Glutamatergic neuron (in vitro differentiated cells): ENCODE measurements around the gene EEFSEC. TPM values are rescaled to one million over a fixed set of nuclear protein-coding genes. Genes with fewer than 3 reads are reported as not detected.
A peak's percentile ranks its signal among the peaks of the same experiment; 100 is the strongest.

ENCODE experiments used
- DNase-seq: peaks from one replicate; pipeline ENCODE4 v3.0.0; 2022
- H3K27ac Mint-ChIP-seq: one replicate; pipeline ENCODE4 v1.8.0; 2020; ENCODE audit warnings: mild to moderate bottlenecking, mixed read lengths, inconsistent platforms; ENCODE audit not compliant: unreplicated experiment
- H3K27me3 Mint-ChIP-seq: one replicate; pipeline ENCODE4 v1.8.0; 2020; ENCODE audit warnings: mild to moderate bottlenecking, moderate library complexity, mixed read lengths, inconsistent platforms; ENCODE audit not compliant: unreplicated experiment
- H3K36me3 Mint-ChIP-seq: one replicate; pipeline ENCODE4 v1.8.0; 2020; ENCODE audit warnings: mild to moderate bottlenecking, mixed read lengths, inconsistent platforms; ENCODE audit not compliant: unreplicated experiment
- H3K4me1 Mint-ChIP-seq: one replicate; pipeline ENCODE4 v1.8.0; 2020; ENCODE audit warnings: mild to moderate bottlenecking, low read depth, mixed read lengths, inconsistent platforms; ENCODE audit not compliant: unreplicated experiment
- H3K4me3 Mint-ChIP-seq: one replicate; pipeline ENCODE4 v1.8.0; 2020; ENCODE audit warnings: mild to moderate bottlenecking, mixed read lengths, inconsistent platforms; ENCODE audit not compliant: unreplicated experiment
- H3K9me3 Mint-ChIP-seq: one replicate; pipeline ENCODE4 v1.8.0; 2020; ENCODE audit warnings: mild to moderate bottlenecking, moderate library complexity, mixed read lengths, inconsistent platforms; ENCODE audit not compliant: unreplicated experiment
- total RNA-seq: library from RNA; stranded (reverse); fragmentation: NEBNext Ultra II Directional; extraction: Animal tissue kit (Norgen Biotek cat#: 25700); gene quantifications from one replicate; pipeline ENCODE4 v1.2.1, GENCODE V29; 2021; ENCODE audit not compliant: unreplicated experiment
- TF ChIP-seq, protein P1 (sequence below): fragments of 200-600 bp; sonication (generic); IDR thresholded peaks from one replicate; pipeline ENCODE4 v1.5.0; 2021; ENCODE audit not compliant: partially characterized antibody, unreplicated experiment

The EEFSEC gene
- total RNA-seq, 1 donor from 2014 or later = 8.3 TPM

DNA sequence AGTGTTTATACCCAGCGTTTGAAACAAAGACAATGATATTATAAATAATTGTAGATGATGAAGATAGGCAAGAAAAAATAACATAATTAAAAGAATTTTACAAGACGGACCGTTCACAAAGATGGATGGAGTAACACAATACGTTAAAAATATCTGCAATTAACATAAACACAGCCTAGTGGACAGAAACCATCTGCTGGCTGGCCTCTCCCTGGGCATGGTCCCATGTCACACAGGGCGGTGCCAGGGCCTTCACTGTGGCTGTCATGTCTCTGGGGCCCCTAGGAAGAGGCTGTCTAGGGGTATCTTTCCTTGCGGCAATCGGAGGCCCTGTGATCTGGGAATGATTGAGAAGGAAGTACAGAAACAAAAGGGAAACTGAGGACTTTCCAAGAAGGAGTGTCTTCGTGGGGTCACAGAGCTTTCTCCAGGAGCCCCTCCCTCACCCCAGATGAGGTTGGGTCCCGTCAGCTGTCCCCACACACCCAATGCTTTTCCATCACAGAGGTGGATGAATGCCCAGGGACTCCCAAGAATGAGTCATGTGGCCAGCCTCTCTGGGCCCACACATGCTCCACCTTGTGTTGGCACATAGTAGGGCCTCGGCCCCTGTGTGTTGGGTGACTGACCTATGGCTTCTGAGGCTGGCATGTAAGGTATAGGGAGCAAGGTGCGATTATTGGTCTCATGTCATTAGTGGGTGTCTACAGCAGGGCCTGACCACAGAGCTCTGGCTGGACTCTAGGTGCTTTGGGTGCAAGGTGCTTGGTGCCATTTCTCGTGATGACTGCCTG, 226.3 kb downstream of the EEFSEC start:
- Mint-ChIP-seq H3K27me3 (peaks cover 6% of the 10 kb centered on the region), H3K9me3 (peaks cover 4% of the 10 kb centered on the region), H3K4me3 (no peak overlapping the region), H3K4me1 (peaks cover 12% of the 10 kb centered on the region), H3K36me3 (no peaks in the 10 kb centered on the region), H3K27ac (no peak overlapping the region)
- TF ChIP-seq, protein P1, sequence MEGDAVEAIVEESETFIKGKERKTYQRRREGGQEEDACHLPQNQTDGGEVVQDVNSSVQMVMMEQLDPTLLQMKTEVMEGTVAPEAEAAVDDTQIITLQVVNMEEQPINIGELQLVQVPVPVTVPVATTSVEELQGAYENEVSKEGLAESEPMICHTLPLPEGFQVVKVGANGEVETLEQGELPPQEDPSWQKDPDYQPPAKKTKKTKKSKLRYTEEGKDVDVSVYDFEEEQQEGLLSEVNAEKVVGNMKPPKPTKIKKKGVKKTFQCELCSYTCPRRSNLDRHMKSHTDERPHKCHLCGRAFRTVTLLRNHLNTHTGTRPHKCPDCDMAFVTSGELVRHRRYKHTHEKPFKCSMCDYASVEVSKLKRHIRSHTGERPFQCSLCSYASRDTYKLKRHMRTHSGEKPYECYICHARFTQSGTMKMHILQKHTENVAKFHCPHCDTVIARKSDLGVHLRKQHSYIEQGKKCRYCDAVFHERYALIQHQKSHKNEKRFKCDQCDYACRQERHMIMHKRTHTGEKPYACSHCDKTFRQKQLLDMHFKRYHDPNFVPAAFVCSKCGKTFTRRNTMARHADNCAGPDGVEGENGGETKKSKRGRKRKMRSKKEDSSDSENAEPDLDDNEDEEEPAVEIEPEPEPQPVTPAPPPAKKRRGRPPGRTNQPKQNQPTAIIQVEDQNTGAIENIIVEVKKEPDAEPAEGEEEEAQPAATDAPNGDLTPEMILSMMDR = no peak
- DNase-seq = no peak

DNA sequence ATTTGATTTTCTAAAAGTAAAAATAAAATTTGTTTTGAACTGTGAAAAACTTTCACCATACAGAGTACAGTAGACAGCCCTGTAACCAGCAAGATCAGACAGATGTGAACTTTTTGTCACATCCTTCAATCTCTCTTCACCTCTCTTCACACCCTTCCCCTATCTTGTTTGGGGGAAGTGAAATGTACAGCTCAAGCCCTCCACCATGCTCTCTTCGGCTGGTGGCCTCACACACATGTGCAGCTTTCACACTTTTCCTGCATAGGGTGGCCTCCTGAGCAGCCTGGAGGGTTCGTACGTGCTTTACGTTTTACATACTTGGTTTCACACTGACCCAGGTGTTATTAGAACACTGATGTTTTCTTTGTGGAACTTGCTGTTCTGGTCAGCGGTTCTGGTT, 227.0 kb downstream of the EEFSEC start:
- DNase-seq = no peak
- H3K4me1 Mint-ChIP-seq = peaks cover 12% of the 10 kb centered on the region
- TF ChIP-seq, protein P1 = no peak
- no peaks in the 10 kb centered on the region for H3K36me3 Mint-ChIP-seq
- no peak overlapping the region for H3K4me3 Mint-ChIP-seq
- peaks cover 4% of the 10 kb centered on the region for H3K9me3 Mint-ChIP-seq
- H3K27ac Mint-ChIP-seq = no peak overlapping the region
- peaks cover 6% of the 10 kb centered on the region for H3K27me3 Mint-ChIP-seq

DNA sequence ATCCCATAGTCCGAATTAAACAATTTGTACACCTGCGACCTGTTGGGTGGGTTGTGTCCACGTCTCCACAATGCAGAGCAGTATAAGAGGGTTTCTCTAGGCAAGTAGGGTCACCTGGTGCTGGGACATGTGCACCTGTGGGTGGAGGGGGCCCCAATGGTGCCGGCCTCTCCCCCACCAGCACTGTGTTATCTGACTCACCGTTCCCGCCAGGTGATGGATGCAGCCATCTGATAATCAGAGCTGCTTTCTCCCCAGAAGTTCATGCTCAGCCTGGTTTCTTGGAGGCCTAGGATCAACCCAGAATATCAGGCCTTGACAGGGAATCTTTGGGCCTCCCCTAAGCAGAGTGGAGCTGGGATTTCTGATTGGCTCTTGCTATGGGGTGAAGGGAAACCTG, 227.4 kb downstream of the EEFSEC start:
- peaks cover 4% of the 10 kb centered on the region for H3K9me3 Mint-ChIP-seq
- H3K27me3 Mint-ChIP-seq = peaks cover 6% of the 10 kb centered on the region
- no peak overlapping the region for H3K4me3 Mint-ChIP-seq
- no peaks in the 10 kb centered on the region for H3K36me3 Mint-ChIP-seq
- peaks cover 12% of the 10 kb centered on the region for H3K4me1 Mint-ChIP-seq
- no peak for DNase-seq
- TF ChIP-seq, protein P1 = no peak
- H3K27ac Mint-ChIP-seq = no peak overlapping the region

- TF ChIP-seq, protein P1 = no peak
- Mint-ChIP-seq H3K4me1 (peaks cover 12% of the 10 kb centered on the region), H3K9me3 (peaks cover 1% of the 10 kb centered on the region), H3K36me3 (no peaks in the 10 kb centered on the region), H3K27me3 (peaks cover 6% of the 10 kb centered on the region), H3K4me3 (no peak overlapping the region), H3K27ac (no peak overlapping the region)
- DNase-seq = no peak
Measured at GRCh38 chr3:128381609-128382008, 228.3 kb downstream of the EEFSEC start.

GRCh38 chr3:128382221-128382807, 229.0 kb downstream of the EEFSEC start:
- H3K9me3 Mint-ChIP-seq = peaks cover 3% of the 10 kb centered on the region
- H3K36me3 Mint-ChIP-seq = no peaks in the 10 kb centered on the region
- peaks cover 12% of the 10 kb centered on the region for H3K4me1 Mint-ChIP-seq
- no peak for DNase-seq
- peaks cover 8% of the 10 kb centered on the region for H3K27me3 Mint-ChIP-seq
- peak overlapping the region; percentile 33 for H3K27ac Mint-ChIP-seq
- H3K4me3 Mint-ChIP-seq = no peak overlapping the region
- TF ChIP-seq, protein P1 = no peak
